Adrenal gland (tissue), 12 donors: ENCODE results near the gene APOL6. TPM values are rescaled to one million over a fixed set of nuclear protein-coding genes. Genes with fewer than 3 reads are reported as not detected.

Experiments
- DNase-seq, 7 donors: peaks; one replicate each; pipeline ENCODE4 v3.0.0-alpha.2; 2019 to 2020
- H3K27ac ChIP-seq, 5 donors: fragments of 200-600 bp; sonication (generic) in 4 of 5; 1 replicate in 3 of 5; 2 replicates in 2 of 5; pipeline versions ENCODE4 v1.5.1 to v1.8.0; 2016 to 2020; ENCODE audit warnings: mild to moderate bottlenecking in 1 of 5
- H3K27me3 ChIP-seq: fragments of 200-600 bp; 2 replicates; pipeline ENCODE4 v1.8.0; 2021
- H3K36me3 ChIP-seq, 2 donors: fragments of 200-600 bp; replicated peaks in 1 of 2; 1 replicate in 1 of 2; 2 replicates in 1 of 2; pipeline versions ENCODE4 v1.5.1 to v1.8.0; 2018 to 2022
- H3K4me1 ChIP-seq, 2 donors: fragments of 200-600 bp; replicated peaks in 1 of 2; 1 replicate in 1 of 2; 2 replicates in 1 of 2; pipeline versions ENCODE4 v1.5.1 to v1.8.0; 2018 to 2021
- H3K4me3 ChIP-seq, 4 donors: fragments of 200-600 bp; sonication (generic) in 3 of 4; one replicate each; pipeline ENCODE4 v1.5.1; 2016 to 2018
- H3K9me3 ChIP-seq, 3 donors: fragments of 200-600 bp; sonication (generic) in 1 of 3; replicated peaks in 1 of 3; 1 replicate in 2 of 3; 2 replicates in 1 of 3; pipeline versions ENCODE4 v1.5.1 to v1.8.0; 2016 to 2021
- CTCF ChIP-seq, 6 experiments: fragments of 450-650 bp in 4 of 6; fragments of 200-600 bp in 2 of 6; sonication (generic) in 1 of 6; IDR thresholded peaks; 1 replicate in 5 of 6; 2 replicates in 1 of 6; pipeline versions ENCODE4 v1.5.1 to v1.8.0; 2016 to 2021; ENCODE audit warnings: antibody characterized with exemption in 6 of 6, mild to moderate bottlenecking in 2 of 6, moderate library complexity in 1 of 6
- POLR2A ChIP-seq, 2 donors: fragments of 450-650 bp; IDR thresholded peaks; one replicate each; pipeline ENCODE4 v1.6.1; 2017; ENCODE audit warnings: antibody characterized with exemption in 2 of 2, mild to moderate bottlenecking in 2 of 2, moderate library complexity in 1 of 2
- WGBS, 4 donors: extraction: QIAGEN DNeasy Blood & Tissue Kit in 2 of 4; methylation state at CpG; one replicate each; pipeline versions ENCODE4 v1.1.5 to v1.1.7; 2013 to 2017; 5-methylcytosine and 5-hydroxymethylcytosine counted together
- intact Hi-C, 2 donors: fragments of 100-400 bp; cut with DNase I; formaldehyde crosslinking; loops; one replicate each; pipeline versions ENCODE4 v1.14.1 to v1.15.0; 2022 to 2023
- polyA plus RNA-seq, 3 donors: library from polyadenylated mRNA; stranded (reverse); fragments of 200-250 nt in 2 of 3; fragments of 350-450 nt in 1 of 3; fragmentation: Illumina TruSeq in 1 of 3; extraction: RNeasy Lipid Tissue Mini Kit (QIAGEN cat#74804) in 1 of 3; gene quantifications; one replicate each; pipeline ENCODE4 v1.2.3, GENCODE V29; 2013 to 2014
- total RNA-seq, 9 donors: library from RNA; depleted of rRNA in 4 of 9; stranded (reverse); fragments of >200 nt in 4 of 9; fragments of 120-200 nt in 1 of 9; fragmentation: NEBNext Ultra II Directional in 1 of 9; extraction: Animal tissue kit (Norgen Biotek cat#: 25700) in 1 of 9; gene quantifications; one replicate each; pipeline versions ENCODE4 v1.1.0 to v1.2.4, GENCODE V29; 2013 to 2023
- donor health status: healthy with polysubstance abuse.
- donor health status: Bipolar disorder and iron deficiency.
- donor health status: DM: yes; HTN: yes; CAD: no.
- donor health status: DM: no; HTN: no; CAD: no.
- donor health status: DM: no; HTN: no; CAD: no.
- donor health status: DM: yes; HTN: yes; CAD: no.

Gene APOL6
- total and polyA plus RNA-seq, 12 donors: 6.5 to 37.9 (median 18.5) TPM

GRCh38 chr22:35711336-35711735 is 63.1 kb downstream of the APOL6 start:
- DNase-seq: no peak
- Histone ChIP-seq H3K36me3 (no peaks in the 10 kb centered on the region), H3K4me3 (no peak overlapping the region), H3K27me3 (peaks cover 3% of the 10 kb centered on the region), H3K27ac (no peak overlapping the region), H3K4me1 (no peaks in the 10 kb centered on the region), H3K9me3 (no peaks in the 10 kb centered on the region)
- intact Hi-C loops: no loop called here
- 72 to 82% (median 77%) methylated on average over 4 of the region's 4 CpGs for WGBS, 4 donors
- TF ChIP-seq CTCF (IDR thresholded peaks at IDR 0.05) (no peak), POLR2A (IDR thresholded peaks at IDR 0.05) (no peak)

- no peak for DNase-seq
- H3K27me3 ChIP-seq: peaks cover 3% of the 10 kb centered on the region
- H3K9me3 ChIP-seq: no peaks in the 10 kb centered on the region
- intact Hi-C loops: no loop called here
- 84 to 98% (median 92%) methylated on average over 2 of the region's 2 CpGs for WGBS, 4 donors
- no peak overlapping the region for H3K27ac ChIP-seq
- no peak for TF ChIP-seq CTCF (IDR thresholded peaks at IDR 0.05)
- no peak overlapping the region for H3K4me3 ChIP-seq
- no peaks in the 10 kb centered on the region for H3K4me1 ChIP-seq
- no peaks in the 10 kb centered on the region for H3K36me3 ChIP-seq
Observed at GRCh38 chr22:35712672-35713071, 64.4 kb downstream of the APOL6 start.

GRCh38 chr22:35717572-35717971 is 69.3 kb downstream of the APOL6 start, which contains the start of gene APOL5:
APOL5 (plus strand) TSS chr22:35717872; CDS start chr22:35717872, 0 bp downstream.
- Histone ChIP-seq H3K36me3 (no peaks in the 10 kb centered on the region), H3K4me3 (no peak within 1 kb of the TSS), H3K27ac (no peak within 1 kb of the TSS), H3K27me3 (no peaks in the 10 kb centered on the region), H3K9me3 (no peaks in the 10 kb centered on the region), H3K4me1 (no peaks in the 10 kb centered on the region)
- DNase-seq: no peak
- intact Hi-C loops: no loop called here
- WGBS, 4 donors: 68 to 87% (median 77%) methylated on average over 3 of the region's 3 CpGs
- TF ChIP-seq CTCF (IDR thresholded peaks at IDR 0.05): no peak
- TF ChIP-seq POLR2A (IDR thresholded peaks at IDR 0.05): no peak

Other genes with a start within 250 kb of the APOL6 start
- 10 to 100 TPM in 8 of 9 donors, 1 to 10 TPM in 1; 9.0 to 20.7 (median 18.1) TPM for gene MCM5, start 248.3 kb upstream of the APOL6 start, total RNA-seq
- 1 to 10 TPM; 3.9 to 9.6 (median 7.0) TPM for gene MCM5, start 248.3 kb upstream of the APOL6 start, polyA plus RNA-seq
- 1 to 10 TPM in 7 of 9 donors, under 1 TPM in 2; 0.06 to 6.8 (median 1.7) TPM for gene RASD2, start 107.6 kb upstream of the APOL6 start, total RNA-seq
- gene RASD2, start 107.6 kb upstream of the APOL6 start, polyA plus RNA-seq: 10 to 100 TPM in 1 of 3 donors, 1 to 10 TPM in 2; 3.2 to 10.4 (median 3.8) TPM
- gene MB, start 31.1 kb upstream of the APOL6 start, total RNA-seq: 10 to 100 TPM in 1 of 9 donors, 1 to 10 TPM in 6, under 1 TPM in 2; 0.39 to 32.8 (median 1.8) TPM
- gene MB, start 31.1 kb upstream of the APOL6 start, polyA plus RNA-seq: 1 to 10 TPM in 2 of 3 donors, under 1 TPM in 1; 0.35 to 5.9 (median 2.5) TPM
- under 1 TPM in 1 of 9 donors, not detected in 8; 0.11 TPM for gene APOL5, start 69.4 kb downstream of the APOL6 start, total RNA-seq
- gene APOL5, start 69.4 kb downstream of the APOL6 start, polyA plus RNA-seq: not detected